IMR-90 (cell line): ENCODE results near the gene TES. TPM values are rescaled to one million over a fixed set of nuclear protein-coding genes. Genes with fewer than 3 reads are reported as not detected.

Source experiments
- ATAC-seq: fragments of 200-7000 bp; cut with Tn5 transposase; 2 replicates; pipeline ENCODE4 v1.9.1; 2020; ENCODE audit warnings: low read depth, mild to moderate bottlenecking, moderate library complexity
- BruUV-seq: library from RNA; stranded (reverse); fragments of 400-500 nt; replicated peaks from 2 replicates; lab custom pipeline; 2021; lab: Mats Ljungman, UMichigan
- CTCF ChIA-PET: fragments of 300-600 bp; formaldehyde crosslinking; extraction: SDS; loops from one replicate; lab custom pipeline; 2021; ENCODE audit warnings: antibody characterized with exemption; lab: Yijun Ruan, JAX
- POLR2A ChIA-PET: fragments of 300-600 bp; sonication (Branson Sonifier 250); formaldehyde crosslinking; loops from one replicate; lab custom pipeline; 2022; ENCODE audit warnings: antibody characterized with exemption; ENCODE audit not compliant: unreplicated experiment; lab: Charles Lee
- DNase-seq: peaks from one replicate; pipeline ENCODE4 v3.0.0; 2013
- H2AFZ ChIP-seq: replicated peaks from 2 replicates; pipeline ENCODE3; 2013; ENCODE audit warnings: low read length, mild to moderate bottlenecking; ENCODE audit not compliant: poor library complexity
- H2AK5ac ChIP-seq: 2 replicates; pipeline ENCODE4 v1.6.1; 2013; ENCODE audit warnings: low read depth, low read length, inconsistent platforms
- H2AK9ac ChIP-seq: replicated peaks from 2 replicates; pipeline ENCODE3; 2013; ENCODE audit warnings: mild to moderate bottlenecking, low read depth, low read length, moderate library complexity; ENCODE audit not compliant: poor library complexity
- H2BK120ac ChIP-seq: 2 replicates; pipeline ENCODE4 v1.6.1; 2013; ENCODE audit warnings: low read depth, low read length, inconsistent platforms
- H2BK15ac ChIP-seq: 3 replicates; pipeline ENCODE4 v1.6.1; 2013; ENCODE audit warnings: low read depth, low read length, inconsistent platforms
- H2BK20ac ChIP-seq: 2 replicates; pipeline ENCODE4 v1.6.1; 2013; ENCODE audit warnings: low read depth, mild to moderate bottlenecking, inconsistent platforms, low read length, moderate library complexity
- H2BK5ac ChIP-seq: 2 replicates; pipeline ENCODE4 v1.6.1; 2013; ENCODE audit warnings: mild to moderate bottlenecking, low read depth, low read length, inconsistent platforms; ENCODE audit not compliant: poor library complexity, severe bottlenecking
- H3K14ac ChIP-seq: replicated peaks from 2 replicates; pipeline ENCODE4 v1.6.1; 2013; ENCODE audit warnings: low read depth, low read length, inconsistent platforms
- H3K18ac ChIP-seq: 2 replicates; pipeline ENCODE4 v1.6.1; 2013; ENCODE audit warnings: low read depth, low read length, control low read depth
- H3K23ac ChIP-seq: 2 replicates; pipeline ENCODE4 v1.6.1; 2013; ENCODE audit warnings: low read depth, low read length, inconsistent platforms
- H3K27ac ChIP-seq: 2 replicates; pipeline ENCODE4 v1.5.1; 2013; ENCODE audit warnings: mild to moderate bottlenecking, control low read depth, low read length; ENCODE audit not compliant: insufficient read depth
- H3K27me3 ChIP-seq: 2 replicates; pipeline ENCODE4 v1.6.1; 2013; ENCODE audit warnings: low read length; ENCODE audit not compliant: control insufficient read depth, insufficient read depth
- H3K36me3 ChIP-seq: 2 replicates; pipeline ENCODE4 v1.6.1; 2013; ENCODE audit warnings: low read length, mixed read lengths; ENCODE audit not compliant: control insufficient read depth, insufficient read depth
- H3K4ac ChIP-seq: 2 replicates; pipeline ENCODE4 v1.6.1; 2013; ENCODE audit warnings: low read depth, low read length, inconsistent platforms
- H3K4me1 ChIP-seq: 2 replicates; pipeline ENCODE4 v1.6.1; 2013; ENCODE audit warnings: low read length, mixed read lengths; ENCODE audit not compliant: control insufficient read depth, insufficient read depth
- H3K4me2 ChIP-seq: 2 replicates; pipeline ENCODE4 v1.6.1; 2013; ENCODE audit warnings: low read depth, mild to moderate bottlenecking, control low read depth, low read length, moderate library complexity
- H3K4me3 ChIP-seq: 2 replicates; pipeline ENCODE4 v1.5.1; 2013; ENCODE audit warnings: low read depth, mild to moderate bottlenecking, control low read depth, low read length, moderate library complexity; ENCODE audit not compliant: insufficient read depth
- H3K56ac ChIP-seq: 2 replicates; pipeline ENCODE4 v1.6.1; 2013; ENCODE audit warnings: low read length, inconsistent platforms; ENCODE audit not compliant: insufficient read depth; ENCODE audit errors: extremely low read depth
- H3K79me1 ChIP-seq, 2 experiments: 2 replicates each; pipeline ENCODE4 v1.6.1; 2013; ENCODE audit warnings: low read length in 2 of 2, inconsistent platforms in 1 of 2, low read depth in 1 of 2
- H3K9ac ChIP-seq: 2 replicates; pipeline ENCODE4 v1.6.1; 2013; ENCODE audit warnings: low read depth, low read length, control low read depth
- H3K9me1 ChIP-seq: 2 replicates; pipeline ENCODE4 v1.6.1; 2013; ENCODE audit warnings: low read length, inconsistent platforms; ENCODE audit not compliant: insufficient read depth
- H3K9me3 ChIP-seq: 2 replicates; pipeline ENCODE4 v1.6.1; 2013; ENCODE audit warnings: low read length; ENCODE audit not compliant: control insufficient read depth, insufficient read depth
- H4K20me1 ChIP-seq: 2 replicates; pipeline ENCODE4 v1.6.1; 2013; ENCODE audit warnings: low read length, inconsistent platforms; ENCODE audit not compliant: insufficient read depth
- H4K5ac ChIP-seq: 2 replicates; pipeline ENCODE4 v1.6.1; 2013; ENCODE audit warnings: mild to moderate bottlenecking, low read depth, low read length, control low read depth
- H4K8ac ChIP-seq, 2 experiments: 2 replicates each; pipeline ENCODE4 v1.6.1; 2013; ENCODE audit warnings: low read depth in 2 of 2, low read length in 2 of 2, control low read depth in 1 of 2, inconsistent platforms in 1 of 2
- H4K91ac ChIP-seq: 2 replicates; pipeline ENCODE4 v1.6.1; 2013; ENCODE audit warnings: low read depth, low read length, inconsistent platforms; ENCODE audit not compliant: insufficient read depth
- BHLHE40 ChIP-seq: fragments of 150-350 bp; IDR thresholded peaks from 2 replicates; pipeline ENCODE4 v1.6.1; 2016; ENCODE audit warnings: mild to moderate bottlenecking, low read depth, low read length
- CEBPB ChIP-seq: IDR thresholded peaks from 2 replicates; pipeline ENCODE4 v1.6.1; 2012; ENCODE audit warnings: low read depth, low read length, improper control_type of control experiment
- FOS ChIP-seq: fragments of 150-350 bp; IDR thresholded peaks from 2 replicates; pipeline ENCODE4 v1.6.1; 2016; ENCODE audit warnings: low read depth, low read length
- dilution Hi-C: fragments of 300-500 bp; cut with HindIII; formaldehyde crosslinking; loops from one replicate; pipeline ENCODE4 v1.14.3; 2018; ENCODE audit warnings: low sequenced_read_pairs; ENCODE audit not compliant: unreplicated experiment
- in situ Hi-C: fragments of 300-500 bp; cut with MboI; formaldehyde crosslinking; loops from 3 replicates; pipeline ENCODE4 v1.14.3; 2019; ENCODE audit warnings: low sequenced_read_pairs, inconsistent platforms, mixed read lengths
- intact Hi-C: fragments of 100-400 bp; cut with micrococcal nuclease; formaldehyde crosslinking; loops from 2 replicates; pipeline ENCODE4 v1.10.0; 2022
- polyA plus RNA-seq, 3 experiments: library from polyadenylated mRNA; depleted of rRNA; stranded (reverse); fragments of >200 nt; gene quantifications; 2 replicates each; pipeline ENCODE4 v1.2.3, GENCODE V29; 2012; ENCODE audit warnings: low replicate concordance in 1 of 3
- total RNA-seq: library from RNA; depleted of rRNA; stranded (reverse); fragments of >200 nt; gene quantifications from 2 replicates; pipeline ENCODE4 v1.2.3, GENCODE V29; 2012

Gene TES
- total and polyA plus RNA-seq, 2 of the 4 experiments (the other 2 are of a cell fraction) = 54.0 to 83.3 TPM

DNA sequence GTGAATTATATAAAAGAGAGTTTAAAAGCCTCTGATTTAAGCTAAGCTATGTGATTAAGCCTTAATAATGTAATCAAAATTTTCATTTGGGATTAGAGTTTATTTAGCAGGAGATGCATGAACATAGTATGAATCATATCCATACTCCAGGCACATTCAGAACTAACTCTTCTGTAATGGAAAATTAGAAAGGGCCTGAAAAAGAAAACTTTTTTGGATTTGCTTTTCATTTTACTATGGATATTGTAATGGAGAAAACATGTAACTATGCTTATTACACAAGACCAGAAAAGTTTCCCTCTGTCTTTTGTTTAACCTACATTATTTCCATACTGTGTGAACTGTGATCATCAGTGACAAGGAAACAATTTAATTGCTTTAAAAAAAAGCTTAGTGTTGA lies 22.0 kb downstream of the TES start:
- Histone ChIP-seq H2BK20ac (no peak overlapping the region), H4K5ac (no peak overlapping the region), H3K9me3 (no peaks in the 10 kb centered on the region), H3K23ac (no peak overlapping the region), H3K9ac (no peak overlapping the region), H3K56ac (no peak overlapping the region), H3K4me1 (peaks cover 24% of the 10 kb centered on the region), H2BK120ac (no peak overlapping the region), H4K8ac (no peak overlapping the region), H2BK5ac (peak overlapping the region; percentile 76), H3K4me3 (no peak overlapping the region), H3K4me2 (no peak overlapping the region), H3K14ac (no peak overlapping the region), H3K4ac (no peak overlapping the region), H3K27ac (peak overlapping the region; percentile 34; the same call in 1 of the 2 replicates), H3K79me1 (peaks cover 20 to 45% of the 10 kb centered on the region in 2 experiments), H4K91ac (no peak overlapping the region), H2AFZ (no peak overlapping the region), H3K27me3 (no peaks in the 10 kb centered on the region), H3K18ac (no peak overlapping the region; the same call in 1 of the 2 replicates), H3K36me3 (no peaks in the 10 kb centered on the region; the same call in 1 of the 2 replicates), H3K9me1 (peaks cover 6% of the 10 kb centered on the region), H2BK15ac (no peak overlapping the region), H4K20me1 (no peaks in the 10 kb centered on the region), H2AK5ac (no peak overlapping the region), H2AK9ac (no peak overlapping the region)
- no TSS peak for BruUV-seq
- ChIA-PET POLR2A (no interaction called here), CTCF (interaction anchor here (1.0 to 4.2 kb wide), 6 partner anchors 14 to 294 kb away, joined by 3 to 28 read pairs (median 4); no protein-coding TSS in a partner anchor)
- DNase-seq = peak; percentile 58
- dilution Hi-C loops = no loop called here
- in situ Hi-C loops = no loop called here
- ATAC-seq = peak; percentile 25
- no peak for TF ChIP-seq FOS
- TF ChIP-seq BHLHE40 = no peak
- peak; percentile 49; the same call in 1 of the 2 replicates for TF ChIP-seq CEBPB
- intact Hi-C loops = loop anchor here (2.0 to 5.0 kb wide), 2 partner anchors 22 to 1020 kb away; partner anchors contain the start of gene TES
